GM04503 (cell line): Measurements from ENCODE around the gene FREY1.

Experiments
- DNase-seq: peaks from one replicate; pipeline ENCODE4 v3.0.0-alpha.2; 2012; ENCODE audit warnings: low read depth

Gene FREY1

DNA sequence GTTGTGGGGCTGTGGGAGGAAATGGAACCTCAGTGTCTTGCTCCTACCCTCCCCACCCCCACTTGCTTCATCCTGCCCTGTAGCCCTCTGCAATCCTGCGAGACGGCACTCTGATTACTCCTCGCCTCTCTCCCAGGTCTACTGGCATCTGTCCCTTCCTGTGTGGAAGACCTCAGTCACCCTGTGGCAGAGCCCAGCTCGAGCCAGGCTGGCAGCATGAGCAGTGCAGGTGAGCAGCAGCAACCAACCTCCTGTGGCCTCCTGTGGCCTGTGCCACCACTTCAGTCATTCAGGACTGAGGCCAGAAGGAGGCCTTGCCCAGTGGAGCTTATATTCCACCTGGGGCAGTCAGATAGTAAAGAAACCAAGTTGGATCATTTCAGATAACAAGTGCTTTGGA is 36.4 kb downstream of the FREY1 start:
- no peak for DNase-seq

DNA sequence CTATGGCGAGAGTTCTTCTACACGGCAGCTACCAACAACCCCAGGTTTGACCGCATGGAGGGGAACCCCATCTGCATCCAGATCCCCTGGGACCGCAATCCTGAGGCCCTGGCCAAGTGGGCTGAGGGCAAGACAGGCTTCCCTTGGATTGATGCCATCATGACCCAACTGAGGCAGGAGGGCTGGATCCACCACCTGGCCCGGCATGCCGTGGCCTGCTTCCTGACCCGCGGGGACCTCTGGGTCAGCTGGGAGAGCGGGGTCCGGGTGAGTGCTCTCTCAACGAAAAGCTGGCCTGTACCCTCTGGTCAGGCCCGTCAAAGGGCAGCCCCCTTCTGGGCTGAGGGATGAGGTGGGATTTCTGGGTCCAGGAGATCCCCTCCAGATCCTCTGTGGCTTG is 37.5 kb downstream of the FREY1 start:
- DNase-seq = no peak

DNA sequence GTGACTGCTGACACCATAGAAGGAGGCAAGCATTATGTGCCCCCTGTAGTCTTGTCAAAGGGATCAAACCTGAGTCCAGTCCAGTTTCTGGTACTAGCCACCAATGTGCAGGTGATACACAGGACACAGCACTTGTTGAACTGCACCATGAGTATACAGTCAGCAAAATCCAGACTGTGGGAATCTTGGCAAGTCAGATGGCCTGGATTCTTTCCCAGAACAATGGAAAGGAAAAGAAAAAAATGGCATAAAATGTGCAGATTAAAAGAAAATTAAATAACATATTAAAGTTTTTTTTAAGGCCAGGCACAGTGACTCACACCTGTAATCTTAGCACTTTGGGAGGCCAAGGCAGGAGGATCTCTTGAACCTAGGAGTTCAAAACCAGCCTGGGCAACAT is 43.0 kb downstream of the FREY1 start:
- no peak for DNase-seq

DNA sequence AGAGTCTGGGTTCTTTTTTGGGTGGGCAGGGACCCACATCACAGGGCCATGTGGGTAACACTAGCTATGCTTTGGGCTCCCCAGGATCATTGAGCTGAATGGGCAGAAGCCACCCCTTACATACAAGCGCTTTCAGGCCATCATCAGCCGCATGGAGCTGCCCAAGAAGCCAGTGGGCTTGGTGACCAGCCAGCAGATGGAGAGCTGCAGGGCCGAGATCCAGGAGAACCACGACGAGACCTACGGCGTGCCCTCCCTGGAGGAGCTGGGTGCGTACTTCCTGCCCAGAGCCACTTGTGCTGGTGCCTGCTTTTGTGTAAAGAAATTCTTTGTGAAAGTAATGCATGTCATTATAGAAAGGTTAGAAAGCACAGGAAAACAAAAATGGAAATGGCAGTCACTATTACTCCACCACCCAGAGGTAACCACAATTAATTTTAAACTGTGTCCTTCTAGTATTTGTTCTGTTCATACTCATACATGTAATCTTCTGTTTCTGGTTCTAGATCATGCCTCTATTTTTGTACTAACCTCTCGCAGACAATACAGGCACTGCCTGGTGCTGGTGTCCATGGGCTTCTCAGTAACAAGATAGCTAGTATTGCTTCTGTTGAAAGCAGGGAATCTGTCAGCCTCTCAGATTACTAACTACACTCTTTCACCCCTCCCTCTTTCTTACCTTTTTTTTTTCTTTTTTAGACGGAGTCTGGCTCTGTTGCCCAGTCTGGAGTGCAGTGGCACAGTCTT is 46.1 kb downstream of the FREY1 start:
- no peak for DNase-seq

DNA sequence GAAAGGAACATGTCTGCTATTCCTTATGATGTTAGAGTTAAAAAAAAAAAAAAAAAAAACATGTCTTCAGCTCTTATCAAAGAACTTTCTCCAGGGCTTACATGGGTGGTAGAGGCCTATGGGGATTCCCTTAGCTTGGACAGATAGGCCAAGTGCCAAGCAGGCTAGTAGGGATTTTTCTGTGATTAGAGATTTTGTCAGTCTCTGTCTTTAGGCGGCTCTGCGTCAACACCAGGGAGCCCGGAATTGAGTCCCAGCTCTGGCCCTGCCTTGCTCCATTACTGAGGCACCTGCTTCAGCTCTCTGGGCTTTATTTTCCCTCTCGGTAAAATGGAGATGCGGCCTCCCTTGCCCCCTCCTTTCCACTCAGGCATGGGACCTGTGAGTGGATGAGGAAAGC is 46.7 kb downstream of the FREY1 start:
- no peak for DNase-seq

DNA sequence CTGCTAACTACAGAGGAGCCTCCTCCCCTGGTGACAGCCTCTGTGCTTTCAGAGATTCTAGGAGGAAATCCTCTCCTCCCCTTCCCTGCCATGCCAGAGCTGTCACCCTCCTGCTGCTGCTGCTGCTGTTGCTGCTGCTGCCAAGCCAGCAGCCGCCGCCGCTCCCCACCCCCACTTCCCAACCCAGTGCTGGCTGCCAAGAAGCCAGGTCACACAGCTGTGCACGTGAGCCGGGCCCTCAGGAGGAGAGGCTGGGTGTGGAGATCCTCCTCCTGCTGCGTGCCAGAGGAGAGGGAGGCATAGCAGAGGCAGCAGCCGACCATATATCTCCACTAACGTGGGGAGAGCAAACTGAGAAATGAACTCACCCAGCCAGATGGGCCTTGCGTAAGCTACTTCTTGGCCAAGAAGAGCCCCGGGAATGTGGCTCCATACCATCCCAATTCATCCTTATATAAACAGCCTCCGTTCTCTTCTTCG is 47.4 kb downstream of the FREY1 start:
- peak; percentile 98 for DNase-seq

DNA sequence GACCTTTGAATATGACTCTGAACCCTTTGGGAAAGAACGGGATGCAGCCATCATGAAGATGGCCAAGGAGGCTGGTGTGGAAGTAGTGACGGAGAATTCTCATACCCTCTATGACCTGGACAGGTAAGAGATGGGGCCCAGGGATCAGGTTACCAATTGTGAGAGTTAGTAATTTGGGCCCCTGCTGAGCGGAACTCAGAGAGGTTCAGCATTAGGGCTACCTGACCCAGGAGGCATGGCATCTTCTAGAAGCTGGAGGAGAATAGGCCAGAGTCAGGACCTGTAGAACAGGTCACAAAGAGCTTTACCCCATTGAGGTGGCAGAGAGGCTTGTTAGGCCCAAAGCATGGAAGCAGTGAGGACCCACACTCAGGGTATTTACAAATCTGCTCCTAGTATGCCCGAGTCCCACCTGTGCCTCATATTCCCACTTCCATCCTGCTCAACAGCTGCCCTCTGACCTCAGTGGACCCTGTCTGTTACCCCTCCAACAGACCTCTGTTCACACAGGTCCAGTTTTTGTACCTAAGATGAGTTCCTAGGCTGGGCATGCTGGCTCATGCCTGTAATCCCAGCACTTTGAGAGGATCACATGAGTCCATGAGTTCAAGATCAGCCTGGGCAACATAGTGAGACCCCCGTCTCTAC is 48.2 kb downstream of the FREY1 start:
- no peak for DNase-seq

DNA sequence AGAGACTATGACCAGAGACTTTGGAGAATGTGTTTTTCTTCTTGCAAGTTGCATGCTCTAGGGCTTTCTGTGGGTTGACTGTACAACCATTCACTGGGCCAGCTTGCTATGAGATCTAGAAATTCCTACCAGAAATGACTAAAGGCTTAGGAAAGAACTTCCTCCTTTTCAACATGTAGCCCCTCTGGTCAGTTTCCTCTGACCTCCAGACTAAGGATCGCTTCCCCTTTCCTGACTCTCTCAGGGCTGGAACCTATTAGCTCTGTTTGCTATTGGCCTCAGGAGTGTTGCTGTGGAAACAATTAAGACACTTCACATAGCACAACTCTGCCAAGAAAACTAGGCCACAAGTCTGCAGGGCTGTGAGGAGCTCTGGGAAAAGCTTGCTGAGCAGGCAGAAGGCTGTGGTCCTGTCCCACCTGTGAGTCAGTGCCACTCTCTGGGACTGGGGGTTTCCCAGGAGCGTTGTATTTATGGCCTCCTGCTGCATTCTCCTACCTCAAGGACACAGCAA is 49.1 kb downstream of the FREY1 start:
- DNase-seq = peak; percentile 98
